ENCODE measurements around the gene GPR32. TPM values are rescaled to one million over a fixed set of nuclear protein-coding genes. Genes with fewer than 3 reads are reported as not detected.
"Not testable (repeated sequence)": the region's sequence is repeated elsewhere in the genome, so short reads cannot be mapped to it uniquely, and the experiment has no call there.

Gene GPR32
- polyA plus RNA-seq, 10 donors, result not detected

DNA sequence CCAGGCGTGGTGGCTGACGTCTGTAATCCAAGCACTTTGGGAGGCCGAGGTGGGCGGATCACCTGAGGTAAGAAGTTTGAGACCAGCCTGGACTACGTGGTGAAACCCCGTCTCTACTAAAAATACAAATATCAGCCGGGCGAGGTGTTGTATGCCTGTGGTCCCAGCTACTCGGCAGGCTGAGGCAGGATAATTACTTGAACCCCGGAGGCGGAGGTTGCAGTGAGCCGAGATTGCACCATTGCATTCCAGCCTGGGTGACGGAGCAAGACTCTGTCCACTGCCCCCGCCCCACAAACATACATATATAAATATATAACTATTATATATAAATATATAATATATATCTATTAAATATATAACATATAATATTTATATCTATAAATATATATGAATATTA lies 23.1 kb upstream of the GPR32 start:
- DNase-seq, result not testable (repeated sequence)

GRCh38 chr19:50749490-50749889 lies 20.8 kb upstream of the GPR32 start:
- DNase-seq, result no peak

DNA sequence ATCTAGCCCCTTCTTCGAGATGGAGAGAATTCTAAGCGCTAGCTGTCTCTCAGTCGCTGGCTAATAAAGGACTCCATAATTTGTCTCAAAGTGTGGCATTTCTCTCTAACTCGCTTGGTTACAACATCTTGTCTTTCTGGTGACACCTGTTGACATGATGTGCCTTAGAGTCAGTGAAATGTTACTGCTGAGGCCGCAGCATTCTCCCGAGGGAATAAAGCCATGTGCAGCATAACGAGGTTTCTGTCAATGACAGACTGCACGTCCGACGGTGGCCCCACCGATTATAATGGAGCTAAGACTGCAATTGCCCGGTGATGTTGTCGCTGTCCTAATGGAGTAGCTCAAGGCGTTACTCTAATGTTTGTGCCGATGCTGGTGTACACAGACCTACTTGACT lies 20.3 kb upstream of the GPR32 start:
- DNase-seq, result no peak

DNA sequence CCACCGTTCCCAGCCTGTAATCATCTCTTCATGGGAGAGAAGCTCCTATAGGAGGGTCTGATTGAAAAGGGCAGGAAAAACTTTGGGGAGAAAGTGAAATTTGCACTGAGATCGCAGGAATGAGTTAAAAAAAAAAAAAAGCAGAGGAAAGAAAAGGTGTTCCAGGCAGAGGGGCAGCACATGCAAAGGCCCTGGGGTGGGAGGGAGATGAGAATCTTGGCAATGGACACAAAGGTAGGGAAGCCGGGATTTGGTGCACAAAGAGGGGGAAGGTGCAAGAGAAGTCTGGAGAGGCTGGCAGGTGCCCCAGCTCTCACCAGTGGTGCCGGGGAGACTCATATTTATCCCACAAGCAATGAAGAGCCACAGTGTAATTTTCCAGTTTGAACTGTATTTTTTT lies 16.4 kb upstream of the GPR32 start:
- DNase-seq, result no peak

DNA sequence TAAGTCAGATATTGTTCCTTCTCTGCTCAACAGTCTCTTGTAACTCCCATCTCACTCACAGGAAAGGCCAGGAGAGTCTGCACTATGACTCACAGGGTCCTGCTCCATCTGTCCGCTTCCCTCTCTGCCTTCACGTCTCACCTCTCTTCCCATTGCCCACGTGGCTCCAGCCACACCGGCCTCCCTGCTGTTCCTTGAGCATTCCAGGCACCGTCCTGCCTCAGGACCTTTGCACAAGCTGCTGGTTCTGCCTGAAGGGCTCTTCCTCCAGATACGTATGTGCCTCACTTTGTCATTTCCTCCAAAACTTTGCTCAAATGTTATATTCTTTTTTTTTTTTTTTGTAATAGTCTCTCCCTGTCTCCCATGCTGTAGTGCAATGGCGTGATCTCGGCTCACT lies 14.0 kb upstream of the GPR32 start:
- DNase-seq, result not testable (repeated sequence)

DNA sequence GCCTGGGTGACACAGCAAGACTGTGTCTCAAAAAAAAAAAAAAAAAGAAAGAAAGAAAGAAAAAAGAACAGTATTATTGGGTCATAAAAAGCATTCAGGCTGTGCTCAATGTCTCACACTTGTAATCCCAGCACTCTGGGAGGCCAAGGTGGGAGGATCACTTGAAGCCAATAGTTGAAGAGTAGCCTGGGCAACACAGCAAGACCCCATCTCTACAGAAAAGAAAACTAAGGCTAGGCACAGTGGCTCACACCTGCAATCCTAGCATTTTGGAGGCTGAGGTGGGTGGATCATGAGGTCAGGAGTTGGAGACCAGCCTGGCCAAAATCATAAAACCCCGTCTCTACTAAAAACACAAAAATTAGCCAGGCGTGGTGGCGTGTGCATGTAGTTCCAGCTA lies 12.6 kb upstream of the GPR32 start:
- not testable (repeated sequence) for DNase-seq

DNA sequence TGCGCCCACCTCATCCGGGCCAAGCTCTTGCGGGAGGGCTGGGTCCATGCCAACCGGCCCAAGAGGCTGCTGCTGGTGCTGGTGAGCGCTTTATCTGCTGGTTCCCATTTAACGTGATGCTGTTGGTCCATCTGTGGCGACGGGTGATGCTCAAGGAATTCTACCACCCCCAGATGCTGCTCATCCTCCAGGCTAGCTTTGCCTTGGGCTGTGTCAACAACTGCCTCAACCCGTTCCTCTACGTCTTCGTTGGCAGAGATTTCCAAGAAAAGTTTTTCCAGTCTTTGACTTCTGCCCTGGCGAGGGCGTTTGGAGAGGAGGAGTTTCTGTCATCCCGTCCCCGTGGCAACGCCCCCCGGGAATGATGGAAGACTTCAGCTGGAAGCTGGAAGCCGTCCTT lies 11.2 kb upstream of the GPR32 start:
- not testable (repeated sequence) for DNase-seq

- no peak for DNase-seq
Measured at GRCh38 chr19:50759886-50760285, 10.4 kb upstream of the GPR32 start.

DNA sequence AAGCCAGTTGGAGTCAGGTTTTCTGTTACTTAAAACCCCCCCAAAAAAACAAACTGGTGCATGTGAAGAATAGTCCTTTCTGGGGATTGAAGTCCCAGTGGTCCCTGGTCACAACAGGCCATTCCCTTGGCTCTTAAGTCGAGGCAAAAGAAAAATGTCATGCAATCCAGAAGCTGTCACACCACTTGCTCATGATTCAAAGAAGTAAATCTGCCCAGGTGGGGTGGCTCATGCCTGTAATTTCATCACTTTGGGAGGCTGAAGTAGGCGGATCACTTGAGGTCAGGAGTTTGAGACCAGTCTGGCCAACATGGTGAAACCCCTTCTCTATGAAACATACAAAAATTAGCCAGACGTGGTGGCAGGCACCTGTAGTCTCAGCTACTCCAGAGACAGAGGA lies 8.8 kb upstream of the GPR32 start:
- not testable (repeated sequence) for DNase-seq

GRCh38 chr19:50763521-50763920 lies 6.7 kb upstream of the GPR32 start:
- not testable (repeated sequence) for DNase-seq

DNA sequence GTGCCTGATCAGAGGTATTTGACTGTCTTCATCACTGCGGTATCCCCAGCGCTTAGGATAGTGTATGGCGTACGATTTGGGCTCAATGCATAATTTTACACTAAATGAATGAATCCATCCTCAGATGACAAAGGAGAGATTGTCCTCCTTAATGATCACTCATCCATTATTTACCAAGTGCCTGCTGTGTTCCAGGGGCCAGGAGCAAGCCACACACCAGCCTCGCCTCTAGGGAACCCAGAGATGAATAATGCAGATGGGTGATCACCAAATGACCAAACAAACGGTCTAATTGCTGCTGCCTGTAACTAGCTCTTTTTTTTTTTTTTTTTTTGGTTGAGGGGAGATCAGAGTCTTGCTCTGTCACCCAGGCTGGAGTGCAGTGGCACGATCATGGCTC lies 5.9 kb upstream of the GPR32 start:
- no peak for DNase-seq

DNA sequence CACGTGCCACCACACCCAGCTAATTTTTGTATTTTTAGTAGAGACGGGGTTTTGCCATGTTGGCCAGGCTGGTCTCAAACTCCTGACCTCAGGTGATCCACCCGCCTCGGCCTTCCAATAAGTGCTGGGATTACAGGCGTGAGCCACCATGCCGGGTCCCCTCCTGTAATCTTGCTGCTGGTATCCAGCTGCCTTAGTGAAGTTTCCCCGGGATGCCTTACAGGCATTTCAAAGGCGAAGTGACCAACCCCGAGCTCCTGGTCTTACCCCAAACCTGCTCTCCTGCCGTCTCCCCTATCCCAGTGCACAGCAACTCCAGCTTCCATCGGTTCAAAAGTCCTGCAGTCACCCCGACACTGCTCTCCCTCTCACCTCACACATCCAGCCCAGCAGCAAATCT lies 3.5 kb upstream of the GPR32 start:
- not testable (repeated sequence) for DNase-seq

- not testable (repeated sequence) for DNase-seq
Measured at GRCh38 chr19:50767263-50767662, 3.0 kb upstream of the GPR32 start.

DNA sequence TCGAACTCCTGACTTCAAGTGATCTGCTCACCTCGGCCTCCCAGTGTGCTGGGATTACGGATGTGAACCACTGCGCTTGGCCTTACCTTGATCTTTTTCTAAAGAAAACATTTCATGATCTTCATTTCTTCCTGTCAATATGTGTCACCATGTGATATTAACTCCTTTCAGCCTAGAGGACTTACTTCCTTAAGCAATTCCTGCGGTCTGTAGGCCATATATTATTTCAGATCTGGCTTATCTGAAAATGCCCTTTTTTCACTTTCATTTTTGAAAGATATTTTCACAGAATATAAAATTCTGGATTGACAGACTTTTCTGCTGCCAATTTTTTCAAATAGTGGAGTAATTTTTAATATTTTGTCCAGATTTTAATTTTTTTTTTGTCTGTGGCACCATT lies 2.0 kb upstream of the GPR32 start:
- DNase-seq, result no peak

DNA sequence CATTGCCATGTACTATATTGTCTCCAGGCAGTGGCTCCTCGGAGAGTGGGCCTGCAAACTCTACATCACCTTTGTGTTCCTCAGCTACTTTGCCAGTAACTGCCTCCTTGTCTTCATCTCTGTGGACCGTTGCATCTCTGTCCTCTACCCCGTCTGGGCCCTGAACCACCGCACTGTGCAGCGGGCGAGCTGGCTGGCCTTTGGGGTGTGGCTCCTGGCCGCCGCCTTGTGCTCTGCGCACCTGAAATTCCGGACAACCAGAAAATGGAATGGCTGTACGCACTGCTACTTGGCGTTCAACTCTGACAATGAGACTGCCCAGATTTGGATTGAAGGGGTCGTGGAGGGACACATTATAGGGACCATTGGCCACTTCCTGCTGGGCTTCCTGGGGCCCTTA lies 624 bp downstream of the GPR32 start:
- no peak for DNase-seq

- no peak for DNase-seq
Measured at GRCh38 chr19:50772476-50772875, 2.2 kb downstream of the GPR32 start.

- DNase-seq, result not testable (repeated sequence)
Measured at GRCh38 chr19:50772912-50773311, 2.6 kb downstream of the GPR32 start.

- not testable (repeated sequence) for DNase-seq
Measured at GRCh38 chr19:50773454-50773853, 3.2 kb downstream of the GPR32 start.

GRCh38 chr19:50776131-50776530 lies 5.9 kb downstream of the GPR32 start:
- no peak for DNase-seq

DNA sequence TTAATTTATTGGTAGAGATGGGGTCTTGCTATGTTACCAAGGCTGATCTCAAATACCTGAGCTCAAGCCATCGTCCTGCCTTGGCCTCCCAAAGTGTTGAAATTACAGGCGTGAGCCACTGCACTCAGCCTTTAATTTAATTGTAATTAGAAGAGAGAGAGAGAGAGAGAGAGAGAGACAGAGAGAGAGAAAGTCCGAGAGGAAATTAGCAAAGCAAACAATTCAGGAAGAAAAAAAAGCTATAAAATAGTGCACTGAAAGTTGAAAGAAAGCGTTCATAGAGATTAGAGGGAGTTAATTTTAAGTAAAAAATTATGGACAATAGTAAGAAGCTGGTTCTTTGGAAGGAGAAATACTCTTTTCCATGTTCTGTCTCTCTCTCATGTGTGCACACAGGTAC lies 7.0 kb downstream of the GPR32 start:
- DNase-seq, result no peak

- DNase-seq, result no peak
Measured at GRCh38 chr19:50777830-50778303, 7.6 kb downstream of the GPR32 start.

GRCh38 chr19:50778906-50779430 lies 8.7 kb downstream of the GPR32 start:
- no peak for DNase-seq

DNA sequence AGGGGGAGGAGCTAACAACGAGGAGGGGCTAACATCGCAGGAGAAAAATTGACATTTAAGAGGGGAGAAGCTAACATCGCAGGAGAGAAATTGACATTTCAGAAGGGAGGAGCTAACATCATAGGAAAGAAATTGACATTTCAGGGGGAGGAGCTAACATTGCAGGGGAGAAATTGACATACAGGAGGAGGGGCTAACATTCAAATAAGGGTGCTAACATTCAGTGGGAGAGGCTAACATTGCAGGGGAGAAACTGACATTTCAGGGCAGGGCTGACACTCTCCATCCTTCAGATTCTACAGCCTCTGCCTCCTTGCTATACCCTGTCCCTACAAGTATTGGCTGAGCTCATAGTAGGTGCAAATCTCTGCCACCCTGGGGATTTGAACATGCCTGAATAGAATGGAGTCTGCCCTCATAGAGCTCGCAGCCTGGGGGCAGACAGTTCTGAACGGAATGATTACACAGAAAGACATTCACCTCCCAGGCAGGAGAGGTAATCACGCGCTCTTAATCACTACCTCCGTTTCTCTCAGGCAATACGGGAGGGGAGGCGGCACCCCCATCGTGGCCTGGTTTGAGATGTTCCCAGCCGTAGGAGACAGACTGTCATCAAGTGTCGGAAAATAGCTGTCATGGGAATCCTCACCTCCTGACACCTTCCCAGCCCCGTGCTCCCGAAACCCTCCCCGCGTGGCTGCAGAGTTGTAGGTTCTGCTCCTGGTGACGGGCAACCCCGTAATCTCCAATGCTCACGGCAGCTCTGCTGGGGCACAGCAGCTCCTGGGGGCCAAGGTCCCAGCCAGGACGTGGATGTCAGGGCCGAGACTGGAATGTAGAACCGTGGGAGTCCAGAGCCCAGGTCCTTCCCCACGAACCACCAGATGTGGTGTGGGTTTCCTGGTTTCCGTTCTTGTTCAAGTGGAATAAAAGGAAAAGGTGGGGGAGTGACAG lies 9.5 kb downstream of the GPR32 start:
- DNase-seq, result no peak
